K562 (cell line): ENCODE results near the gene MPDU1. TPM values are rescaled to one million over a fixed set of nuclear protein-coding genes. Genes with fewer than 3 reads are reported as not detected.

ENCODE experiments used
- BCL6 ChIP-seq: fragments of 250-450 bp; sonication (Bioruptor Pico); IDR thresholded peaks from 2 replicates; pipeline ENCODE4 v1.4.0; 2020
- DPF2 ChIP-seq: fragments of 450-650 bp; IDR thresholded peaks from 2 replicates; pipeline ENCODE4 v1.6.1; 2016
- GTF2B ChIP-seq: IDR thresholded peaks from 2 replicates; pipeline ENCODE4 v1.6.1; 2011; ENCODE audit not compliant: insufficient read length; ENCODE audit errors: extremely low read depth
- HDAC2 ChIP-seq: fragments of 450-650 bp; IDR thresholded peaks from 2 replicates; pipeline ENCODE4 v1.6.1; 2016; ENCODE audit warnings: mild to moderate bottlenecking
- HLTF ChIP-seq: fragments of 450-650 bp; IDR thresholded peaks from 2 replicates; pipeline ENCODE4 v1.6.1; 2016
- IRF1 ChIP-seq: sonication (generic); formaldehyde crosslinking; IDR thresholded peaks from 2 replicates; pipeline ENCODE4 v1.8.0; 2022; ENCODE audit warnings: missing genetic modification reagents, mild to moderate bottlenecking, borderline replicate concordance
- MTF1 ChIP-seq: fragments of 250-450 bp; sonication (Bioruptor Pico); IDR thresholded peaks from 2 replicates; pipeline ENCODE4 v1.9.0; 2021; ENCODE audit warnings: moderate library complexity, mild to moderate bottlenecking, inconsistent platforms, borderline replicate concordance
- NR2C1 ChIP-seq, 2 experiments: fragments of 450-650 bp; IDR thresholded peaks; 2 replicates each; pipeline ENCODE4 v1.6.1; 2017; ENCODE audit warnings: mild to moderate bottlenecking in 2 of 2, antibody characterized with exemption in 1 of 2, inconsistent platforms in 1 of 2, missing compliant biosample characterization in 1 of 2, missing genetic modification characterization in 1 of 2
- OTX1 ChIP-seq: fragments of 450-650 bp; formaldehyde crosslinking; IDR thresholded peaks from 2 replicates; pipeline ENCODE4 v1.4.0; 2022; ENCODE audit warnings: mild to moderate bottlenecking
- POLR2B ChIP-seq: fragments of 450-650 bp; IDR thresholded peaks from 2 replicates; pipeline ENCODE4 v1.6.1; 2018; ENCODE audit warnings: low read depth; ENCODE audit not compliant: partially characterized antibody
- POLR2H ChIP-seq: IDR thresholded peaks from 2 replicates; pipeline ENCODE4 v1.6.1; 2016; ENCODE audit warnings: missing genetic modification characterization, low read depth, mild to moderate bottlenecking, control low read depth, missing compliant biosample characterization, moderate library complexity
- ZBTB9 ChIP-seq: fragments of 450-650 bp; formaldehyde crosslinking; IDR thresholded peaks from 2 replicates; pipeline ENCODE4 v1.4.0; 2020; ENCODE audit warnings: mild to moderate bottlenecking, moderate library complexity
- ZFP1 ChIP-seq: fragments of 450-650 bp; formaldehyde crosslinking; IDR thresholded peaks from 2 replicates; pipeline ENCODE4 v1.4.0; 2020; ENCODE audit warnings: mild to moderate bottlenecking, mixed read lengths
- ZFP91 ChIP-seq: sonication (generic); formaldehyde crosslinking; IDR thresholded peaks from 2 replicates; pipeline ENCODE4 v1.8.0; 2022; ENCODE audit warnings: mild to moderate bottlenecking, missing genetic modification reagents
- ZNF239 ChIP-seq: fragments of 250-450 bp; sonication (Bioruptor Pico); IDR thresholded peaks from 2 replicates; pipeline ENCODE4 v1.4.0; 2020; ENCODE audit warnings: mild to moderate bottlenecking
- ZNF395 ChIP-seq: fragments of 200-800 bp; sonication (Bioruptor generic); IDR thresholded peaks from 2 replicates; pipeline ENCODE4 v1.6.1; 2017; ENCODE audit warnings: missing genetic modification characterization, missing compliant biosample characterization
- ZNF655 ChIP-seq: fragments of 250-450 bp; sonication (Bioruptor Pico); IDR thresholded peaks from 2 replicates; pipeline ENCODE4 v1.5.0; 2021
- ZNF695 ChIP-seq: fragments of 450-650 bp; formaldehyde crosslinking; IDR thresholded peaks from 2 replicates; pipeline ENCODE4 v1.4.0; 2020; ENCODE audit warnings: mild to moderate bottlenecking, moderate library complexity
- polyA plus RNA-seq, 8 experiments: library from polyadenylated mRNA; depleted of rRNA in 4 of 8; stranded (reverse) in 5 of 8; unstranded in 3 of 8; fragments of >200 nt; fragmentation: Nextera tagmentation in 2 of 8; fragmentation: Illumina TruSeq in 1 of 8; extraction: Ambion mirVana in 2 of 8; extraction: Trizol in 1 of 8; gene quantifications; 2 replicates each; pipeline versions ENCODE4 v1.2.1 to v1.2.3, GENCODE V29; 2011 to 2014; ENCODE audit warnings: inconsistent platforms in 1 of 8, missing spikeins in 1 of 8
- total RNA-seq, 7 experiments: library from RNA; depleted of rRNA in 6 of 7; stranded (reverse); fragments of >200 nt in 6 of 7; fragmentation: Illumina TruSeq in 2 of 7; extraction: Trizol in 2 of 7; gene quantifications; 2 replicates each; pipeline versions ENCODE4 v1.2.1 to v1.2.3, GENCODE V29; 2011 to 2021; ENCODE audit warnings: low replicate concordance in 1 of 7

MPDU1 gene
- total and polyA plus RNA-seq, 9 of the 15 experiments (the other 6 are each of a cell fraction or from before 2014, with no cell fraction given) = 4.9 to 179 (median 77.1) TPM

- TF ChIP-seq ZNF239 = no peak
- TF ChIP-seq IRF1 (CRISPR knock-in tag) = no peak
- no peak for TF ChIP-seq ZNF695 (CRISPR knock-in tag)
- TF ChIP-seq MTF1 = no peak
- TF ChIP-seq BCL6 (CRISPR knock-in tag) = no peak
- no peak; the same call in 1 of the 2 replicates for TF ChIP-seq ZBTB9 (CRISPR knock-in tag)
- peak; percentile 80 for TF ChIP-seq POLR2B
- no peak for TF ChIP-seq HLTF
- peak; percentile 95 for TF ChIP-seq ZNF395 (CRISPR knock-in tag)
- no peak for TF ChIP-seq ZNF655
- no peak for TF ChIP-seq ZFP1
- TF ChIP-seq ZFP91 = no peak
- peak; percentile 95 for TF ChIP-seq POLR2H (tag)
- peak; percentile 59; the same call in 1 of the 2 replicates for TF ChIP-seq NR2C1 (IDR thresholded peaks at IDR 0.05)
- TF ChIP-seq NR2C1 (tag; IDR thresholded peaks at IDR 0.05) = peak; percentile 43; the same call in 1 of the 2 replicates
- TF ChIP-seq OTX1 = no peak
- TF ChIP-seq GTF2B = peak; percentile 82
- 0 out of 2 replicates have a peak, but pooled peaks have one; percentile 54 for TF ChIP-seq HDAC2
- TF ChIP-seq DPF2 = no peak
Measured at GRCh38 chr17:7583253-7584109, at the start of gene MPDU1 (continued).
